Cardiac atrium fibroblast (primary cell): ENCODE data around the gene PCBD2. TPM values are rescaled to one million over a fixed set of nuclear protein-coding genes. Genes with fewer than 3 reads are reported as not detected.

Source experiments
- total RNA-seq: library from RNA; depleted of rRNA; stranded (reverse); fragments of >200 nt; gene quantifications from 2 replicates; pipeline ENCODE4 v1.2.3, GENCODE V29; 2015

The PCBD2 gene
- total RNA-seq = 2.3 and 3.6 TPM in 2 replicates

DNA sequence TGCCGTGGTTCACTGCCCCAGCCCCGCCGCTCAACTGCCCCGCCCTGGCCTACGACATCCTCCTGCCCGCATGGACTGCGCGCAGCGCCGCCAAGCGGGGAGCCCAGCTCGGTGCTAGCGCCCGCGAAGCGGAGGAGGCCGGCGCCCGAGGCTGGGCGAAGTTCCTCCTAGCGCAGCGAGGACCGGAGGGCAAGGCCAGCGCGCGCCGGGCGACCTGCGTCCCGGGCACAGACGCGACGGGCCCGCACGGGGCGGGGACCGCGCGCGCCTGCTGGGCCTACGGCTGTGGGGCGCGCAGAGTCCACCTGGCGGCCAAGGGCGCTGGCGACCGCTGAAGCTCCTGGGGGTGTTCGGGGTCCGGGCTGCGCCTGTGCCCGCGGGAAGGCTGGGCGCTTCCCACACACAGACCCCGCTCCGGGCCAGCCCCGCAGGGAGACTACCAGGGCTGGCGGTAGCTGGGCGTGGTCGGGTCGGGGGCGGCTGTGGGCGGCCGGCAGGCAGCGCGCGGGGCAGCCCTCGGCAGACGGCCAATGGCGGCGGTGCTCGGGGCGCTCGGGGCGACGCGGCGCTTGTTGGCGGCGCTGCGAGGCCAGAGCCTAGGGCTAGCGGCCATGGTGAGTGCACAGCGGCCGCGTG, at the start of gene PCBD2:
Gene PCBD2, plus strand, starts transcription at position 522 of the 636 bp plus-strand sequence. Its CDS starts 9 bp downstream, at position 531.

DNA sequence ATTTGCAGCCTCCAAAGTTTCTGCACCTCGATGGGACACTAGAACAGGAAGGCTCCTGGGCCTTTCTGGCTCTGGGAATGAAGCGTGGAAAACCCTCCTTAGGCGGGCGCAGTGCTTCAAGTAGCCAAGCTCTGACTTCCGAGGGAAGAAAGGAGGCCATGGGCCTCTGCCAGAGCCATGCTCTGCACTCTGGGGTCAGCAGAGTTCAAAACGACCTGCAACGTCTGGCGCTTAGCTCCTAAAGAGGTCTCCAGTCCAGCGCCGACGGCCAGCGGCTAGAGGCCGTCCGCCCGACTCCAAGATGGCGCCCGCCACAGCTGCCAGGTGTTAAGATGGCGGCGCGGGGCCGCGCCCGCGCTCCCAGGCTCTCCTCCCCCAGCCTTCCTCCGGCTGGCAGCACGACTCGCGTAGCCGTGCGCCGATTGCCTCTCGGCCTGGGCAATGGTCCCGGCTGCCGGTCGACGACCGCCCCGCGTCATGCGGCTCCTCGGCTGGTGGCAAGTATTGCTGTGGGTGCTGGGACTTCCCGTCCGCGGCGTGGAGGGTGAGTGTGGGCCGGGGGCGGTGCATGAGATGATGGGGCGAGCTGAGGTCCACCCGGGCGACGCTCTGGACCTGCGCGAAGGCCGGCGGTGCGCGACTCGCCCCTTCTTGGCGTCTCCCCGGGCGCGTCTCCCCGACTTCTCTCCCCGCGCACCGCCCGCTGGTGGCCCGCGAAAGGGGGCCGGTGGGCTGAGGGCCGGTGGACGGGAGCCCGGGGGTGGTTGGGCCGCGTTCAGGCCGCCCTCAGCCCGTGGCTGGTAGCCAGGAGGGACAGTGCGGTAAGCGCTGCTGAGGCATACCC, 30.7 kb upstream of the PCBD2 start, which contains the start of gene TXNDC15:
Gene TXNDC15, plus strand, starts transcription at position 385 of the 844 bp plus-strand sequence. Its CDS starts 57 bp downstream, at position 442.

DNA sequence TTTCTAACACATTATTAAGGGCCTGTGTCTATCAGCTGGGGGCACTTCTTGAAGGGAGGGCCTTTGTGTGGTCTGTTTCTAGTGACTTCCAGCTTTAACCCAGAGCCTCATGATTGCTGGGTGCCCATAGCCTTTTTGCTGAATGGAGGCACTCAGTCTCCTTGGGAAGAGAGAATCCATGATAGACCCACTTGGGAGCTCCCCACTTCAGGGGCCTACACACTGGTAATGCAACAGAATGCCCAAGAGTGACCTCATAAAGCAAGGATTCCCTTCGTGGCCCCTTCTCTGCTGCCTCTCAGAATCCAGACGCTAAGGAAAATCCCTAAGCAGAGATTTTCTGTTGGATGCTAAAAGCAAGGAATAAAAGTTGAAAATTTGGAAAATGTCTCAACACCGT, 62.7 kb downstream of the PCBD2 start, which contains the start of gene CATSPER3:
Gene CATSPER3, plus strand, starts transcription at position 301 of the 400 bp plus-strand sequence. Its CDS starts 85 bp downstream, at position 386.

Other genes with a start within 250 kb of the PCBD2 start
- 22.7 and 46.4 TPM in 2 replicates for gene CAMLG, start 166.6 kb upstream of the PCBD2 start, total RNA-seq
- gene DDX46, start 146.4 kb upstream of the PCBD2 start, total RNA-seq = 13.9 and 15.3 TPM in 2 replicates
- 31.6 and 40.5 TPM in 2 replicates for gene C5orf24, start 59.2 kb upstream of the PCBD2 start, total RNA-seq
- 83.1 and 175 TPM in 2 replicates for gene TXNDC15, start 30.8 kb upstream of the PCBD2 start, total RNA-seq
- gene CATSPER3, start 62.8 kb downstream of the PCBD2 start, total RNA-seq = not detected in 2 replicates
- not detected in 2 replicates for gene PITX1, start 129.1 kb downstream of the PCBD2 start, total RNA-seq